ENCODE results near the gene USP30. TPM values are rescaled to one million over a fixed set of nuclear protein-coding genes. Genes with fewer than 3 reads are reported as not detected.

Gene USP30
- total and polyA plus RNA-seq, 9 of the 15 experiments (the other 6 are each of a cell fraction or from before 2014, with no cell fraction given), result 1.4 to 15.2 (median 7.0) TPM

DNA sequence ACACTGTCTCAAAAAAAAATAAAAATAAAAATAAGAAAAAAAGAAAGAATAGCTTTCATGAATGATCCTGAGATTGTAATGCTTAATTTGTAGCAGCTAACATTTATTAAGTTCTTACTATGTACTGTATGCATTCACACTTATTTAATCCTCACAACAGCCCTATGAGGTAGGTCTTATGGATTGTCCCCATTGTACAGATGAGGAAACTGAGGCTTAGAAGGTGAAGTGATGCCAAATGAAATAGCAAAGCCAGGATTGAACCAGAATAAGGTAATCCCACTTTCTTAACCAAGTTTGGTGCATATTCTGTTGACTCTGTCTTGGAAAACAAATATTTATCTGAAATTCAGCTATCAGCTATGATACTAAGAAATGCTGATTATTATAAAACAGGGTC is 2.1 kb downstream of the USP30 start:
- H3K79me2 ChIP-seq (ENCODE audit: control insufficient read depth, insufficient read depth, low read length), result peaks cover 11% of the 10 kb centered on the region; the same call in 1 of the 3 replicates
- in situ Hi-C loops (cut with MboI) (no loop called here), intact Hi-C loops (cut with micrococcal nuclease) (no loop called here)
- no peak overlapping the region for H3K9ac ChIP-seq (ENCODE audit: insufficient read depth in 1 of 2, low read depth in 2 of 2, low read length in 2 of 2)
- FAIRE-seq (no peak), ATAC-seq (no peak), DNase-seq (ENCODE audit: extremely low read depth in 1 of 4, low spot score in 3 of 4) (no peak)
- peaks cover 0 to 2% of the 10 kb centered on the region in 2 experiments; a peak in 2 of 5 replicates for H3K4me1 ChIP-seq (replicated peaks in 1 of 2; ENCODE audit: control insufficient read depth in 2 of 2, insufficient read depth in 2 of 2, low read length in 2 of 2)
- ChIA-PET CTCF (ENCODE audit: low intra/inter-chr PET ratio) (no interaction called here), POLR2A (interaction anchor here (1.0 kb wide), 1 partner anchor 25 kb away, joined by 3 read pairs; no protein-coding TSS in a partner anchor)
- H3K9me1 ChIP-seq (ENCODE audit: control insufficient read depth, insufficient read depth, low read length), result no peaks in the 10 kb centered on the region
- no peaks in the 10 kb centered on the region for H3K27me3 ChIP-seq (ENCODE audit: control insufficient read depth in 2 of 2, insufficient read depth in 2 of 2, low read length in 2 of 2)
- H3K4me3 ChIP-seq, result no peak overlapping the region
- no peak overlapping the region for H3K27ac ChIP-seq (ENCODE audit: extremely low read depth, low read depth, low read length)
- H4K20me1 ChIP-seq (replicated peaks; ENCODE audit: control insufficient read depth, insufficient read depth, low read length), result no peaks in the 10 kb centered on the region
- peaks cover 9% of the 10 kb centered on the region; the same call in 2 of the 3 replicates for H3K36me3 ChIP-seq (ENCODE audit: control insufficient read depth, insufficient read depth, low read length)
- no peak overlapping the region for H3K4me2 ChIP-seq (ENCODE audit: insufficient read depth, low read length)
- BruUV-seq (replicated peaks), result no TSS peak
- no peak overlapping the region for H2AFZ ChIP-seq (ENCODE audit: low read depth, low read length)
- H3K9me3 ChIP-seq (replicated peaks; ENCODE audit: control insufficient read depth, insufficient read depth, low read depth, low read length), result no peaks in the 10 kb centered on the region
- no peak for TF ChIP-seq SMAD1 (IDR thresholded peaks at IDR 0.05; ENCODE audit: low read depth, low read length, partially characterized antibody)
- TF ChIP-seq NR2C1 (IDR thresholded peaks at IDR 0.05), result no peak
- no peak for TF ChIP-seq NR2C1 (tag; IDR thresholded peaks at IDR 0.05)
- TF ChIP-seq, protein P1, sequence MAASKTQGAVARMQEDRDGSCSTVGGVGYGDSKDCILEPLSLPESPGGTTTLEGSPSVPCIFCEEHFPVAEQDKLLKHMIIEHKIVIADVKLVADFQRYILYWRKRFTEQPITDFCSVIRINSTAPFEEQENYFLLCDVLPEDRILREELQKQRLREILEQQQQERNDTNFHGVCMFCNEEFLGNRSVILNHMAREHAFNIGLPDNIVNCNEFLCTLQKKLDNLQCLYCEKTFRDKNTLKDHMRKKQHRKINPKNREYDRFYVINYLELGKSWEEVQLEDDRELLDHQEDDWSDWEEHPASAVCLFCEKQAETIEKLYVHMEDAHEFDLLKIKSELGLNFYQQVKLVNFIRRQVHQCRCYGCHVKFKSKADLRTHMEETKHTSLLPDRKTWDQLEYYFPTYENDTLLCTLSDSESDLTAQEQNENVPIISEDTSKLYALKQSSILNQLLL (CRISPR knock-in tag; IDR thresholded peaks at IDR 0.05; ENCODE audit: borderline replicate concordance), result no peak
- no peak for TF ChIP-seq ZNF212 (CRISPR knock-in tag; IDR thresholded peaks at IDR 0.05)
- TF ChIP-seq, protein P2, sequence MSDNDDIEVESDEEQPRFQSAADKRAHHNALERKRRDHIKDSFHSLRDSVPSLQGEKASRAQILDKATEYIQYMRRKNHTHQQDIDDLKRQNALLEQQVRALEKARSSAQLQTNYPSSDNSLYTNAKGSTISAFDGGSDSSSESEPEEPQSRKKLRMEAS (CRISPR knock-in tag; IDR thresholded peaks at IDR 0.05), result no peak
- no peak for TF ChIP-seq CCAR2 (IDR thresholded peaks at IDR 0.05; ENCODE audit: low read depth, low read length)
- no peak for TF ChIP-seq ZFP30 (CRISPR knock-in tag; IDR thresholded peaks at IDR 0.05; ENCODE audit: borderline replicate concordance)
- TF ChIP-seq, protein P3, sequence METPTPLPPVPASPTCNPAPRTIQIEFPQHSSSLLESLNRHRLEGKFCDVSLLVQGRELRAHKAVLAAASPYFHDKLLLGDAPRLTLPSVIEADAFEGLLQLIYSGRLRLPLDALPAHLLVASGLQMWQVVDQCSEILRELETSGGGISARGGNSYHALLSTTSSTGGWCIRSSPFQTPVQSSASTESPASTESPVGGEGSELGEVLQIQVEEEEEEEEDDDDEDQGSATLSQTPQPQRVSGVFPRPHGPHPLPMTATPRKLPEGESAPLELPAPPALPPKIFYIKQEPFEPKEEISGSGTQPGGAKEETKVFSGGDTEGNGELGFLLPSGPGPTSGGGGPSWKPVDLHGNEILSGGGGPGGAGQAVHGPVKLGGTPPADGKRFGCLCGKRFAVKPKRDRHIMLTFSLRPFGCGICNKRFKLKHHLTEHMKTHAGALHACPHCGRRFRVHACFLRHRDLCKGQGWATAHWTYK (CRISPR knock-in tag; IDR thresholded peaks at IDR 0.05), result no peak
- no peak for TF ChIP-seq RBFOX2 (IDR thresholded peaks at IDR 0.05; ENCODE audit: low read depth, low read length)
- no peak for TF ChIP-seq ZNF217 (CRISPR knock-in tag; IDR thresholded peaks at IDR 0.05)
- TF ChIP-seq LEF1 (IDR thresholded peaks at IDR 0.05), result no peak
- TF ChIP-seq TAF7 (tag; IDR thresholded peaks at IDR 0.05), result no peak
- no peak for TF ChIP-seq YBX1 (IDR thresholded peaks at IDR 0.05)
- peak in 1 of 2 experiments; percentile 51; a peak in 1 of 4 replicates for TF ChIP-seq RCOR1 (IDR thresholded peaks at IDR 0.05; ENCODE audit: borderline replicate concordance in 1 of 2, low read depth in 2 of 2, low read length in 2 of 2)
- TF ChIP-seq, protein P4, sequence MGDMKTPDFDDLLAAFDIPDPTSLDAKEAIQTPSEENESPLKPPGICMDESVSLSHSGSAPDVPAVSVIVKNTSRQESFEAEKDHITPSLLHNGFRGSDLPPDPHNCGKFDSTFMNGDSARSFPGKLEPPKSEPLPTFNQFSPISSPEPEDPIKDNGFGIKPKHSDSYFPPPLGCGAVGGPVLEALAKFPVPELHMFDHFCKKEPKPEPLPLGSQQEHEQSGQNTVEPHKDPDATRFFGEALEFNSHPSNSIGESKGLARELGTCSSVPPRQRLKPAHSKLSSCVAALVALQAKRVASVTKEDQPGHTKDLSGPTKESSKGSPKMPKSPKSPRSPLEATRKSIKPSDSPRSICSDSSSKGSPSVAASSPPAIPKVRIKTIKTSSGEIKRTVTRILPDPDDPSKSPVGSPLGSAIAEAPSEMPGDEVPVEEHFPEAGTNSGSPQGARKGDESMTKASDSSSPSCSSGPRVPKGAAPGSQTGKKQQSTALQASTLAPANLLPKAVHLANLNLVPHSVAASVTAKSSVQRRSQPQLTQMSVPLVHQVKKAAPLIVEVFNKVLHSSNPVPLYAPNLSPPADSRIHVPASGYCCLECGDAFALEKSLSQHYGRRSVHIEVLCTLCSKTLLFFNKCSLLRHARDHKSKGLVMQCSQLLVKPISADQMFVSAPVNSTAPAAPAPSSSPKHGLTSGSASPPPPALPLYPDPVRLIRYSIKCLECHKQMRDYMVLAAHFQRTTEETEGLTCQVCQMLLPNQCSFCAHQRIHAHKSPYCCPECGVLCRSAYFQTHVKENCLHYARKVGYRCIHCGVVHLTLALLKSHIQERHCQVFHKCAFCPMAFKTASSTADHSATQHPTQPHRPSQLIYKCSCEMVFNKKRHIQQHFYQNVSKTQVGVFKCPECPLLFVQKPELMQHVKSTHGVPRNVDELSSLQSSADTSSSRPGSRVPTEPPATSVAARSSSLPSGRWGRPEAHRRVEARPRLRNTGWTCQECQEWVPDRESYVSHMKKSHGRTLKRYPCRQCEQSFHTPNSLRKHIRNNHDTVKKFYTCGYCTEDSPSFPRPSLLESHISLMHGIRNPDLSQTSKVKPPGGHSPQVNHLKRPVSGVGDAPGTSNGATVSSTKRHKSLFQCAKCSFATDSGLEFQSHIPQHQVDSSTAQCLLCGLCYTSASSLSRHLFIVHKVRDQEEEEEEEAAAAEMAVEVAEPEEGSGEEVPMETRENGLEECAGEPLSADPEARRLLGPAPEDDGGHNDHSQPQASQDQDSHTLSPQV (IDR thresholded peaks at IDR 0.05), result no peak
- TF ChIP-seq ESRRA (IDR thresholded peaks at IDR 0.05; ENCODE audit: borderline replicate concordance, low read depth), result no peak

All from K562 (cell line).